ENCODE data around the gene CLDN20. TPM values are rescaled to one million over a fixed set of nuclear protein-coding genes. Genes with fewer than 3 reads are reported as not detected.

CLDN20 gene
- total and polyA plus RNA-seq, 2 experiments from 2014 or later, result 0.56 TPM; not detected in 1

DNA sequence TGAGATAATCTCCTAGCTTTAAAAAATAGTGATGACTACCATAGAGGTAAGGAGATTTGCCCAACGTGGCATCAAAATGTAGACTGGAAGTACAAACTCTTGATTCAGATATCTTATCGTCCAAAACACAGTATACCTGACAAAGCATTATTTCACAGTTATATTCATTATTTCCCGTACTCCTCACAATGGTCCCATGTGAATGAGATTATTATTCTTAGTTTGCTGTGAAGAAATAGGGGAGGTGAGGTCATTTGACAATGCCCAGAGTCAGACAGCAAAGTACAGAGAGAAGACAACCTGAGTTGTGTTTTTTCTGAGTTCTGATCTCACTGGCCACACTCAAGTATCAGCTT, 51.7 kb downstream of the CLDN20 start:
- WGBS (ENCODE audit: low lambda C conversion rate, missing lambda C conversion rate), result 59% methylated on average over 3 of the region's 3 CpGs
- no peak for DNase-seq (ENCODE audit: low spot score)
- TF ChIP-seq EZH2 (IDR thresholded peaks at IDR 0.05; ENCODE audit: borderline replicate concordance), result no peak
- TF ChIP-seq, protein P1, sequence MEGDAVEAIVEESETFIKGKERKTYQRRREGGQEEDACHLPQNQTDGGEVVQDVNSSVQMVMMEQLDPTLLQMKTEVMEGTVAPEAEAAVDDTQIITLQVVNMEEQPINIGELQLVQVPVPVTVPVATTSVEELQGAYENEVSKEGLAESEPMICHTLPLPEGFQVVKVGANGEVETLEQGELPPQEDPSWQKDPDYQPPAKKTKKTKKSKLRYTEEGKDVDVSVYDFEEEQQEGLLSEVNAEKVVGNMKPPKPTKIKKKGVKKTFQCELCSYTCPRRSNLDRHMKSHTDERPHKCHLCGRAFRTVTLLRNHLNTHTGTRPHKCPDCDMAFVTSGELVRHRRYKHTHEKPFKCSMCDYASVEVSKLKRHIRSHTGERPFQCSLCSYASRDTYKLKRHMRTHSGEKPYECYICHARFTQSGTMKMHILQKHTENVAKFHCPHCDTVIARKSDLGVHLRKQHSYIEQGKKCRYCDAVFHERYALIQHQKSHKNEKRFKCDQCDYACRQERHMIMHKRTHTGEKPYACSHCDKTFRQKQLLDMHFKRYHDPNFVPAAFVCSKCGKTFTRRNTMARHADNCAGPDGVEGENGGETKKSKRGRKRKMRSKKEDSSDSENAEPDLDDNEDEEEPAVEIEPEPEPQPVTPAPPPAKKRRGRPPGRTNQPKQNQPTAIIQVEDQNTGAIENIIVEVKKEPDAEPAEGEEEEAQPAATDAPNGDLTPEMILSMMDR (IDR thresholded peaks at IDR 0.05; ENCODE audit: poor library complexity), result no peak
- no peak for TF ChIP-seq EZH2phosphoT487 (IDR thresholded peaks at IDR 0.05; ENCODE audit: low read depth, severe bottlenecking, unreplicated experiment)
- H3K4me1 ChIP-seq (ENCODE audit: insufficient read depth), result peaks cover 4% of the 10 kb centered on the region
- peak overlapping the region; percentile 47 for H3K4me3 ChIP-seq
- H2AFZ ChIP-seq, result peak overlapping the region; percentile 54
- no peaks in the 10 kb centered on the region for H3K9me2 ChIP-seq (replicated peaks; ENCODE audit: insufficient read depth)
- H3K27me3 ChIP-seq, result no peaks in the 10 kb centered on the region
- peak overlapping the region; percentile 69 for H3K4me2 ChIP-seq
- peak overlapping the region; percentile 80 for H3K27ac ChIP-seq
- no peaks in the 10 kb centered on the region for H4K20me1 ChIP-seq (ENCODE audit: insufficient read depth, poor library complexity, severe bottlenecking)
- peaks cover 21% of the 10 kb centered on the region for H3K79me2 ChIP-seq
- no peaks in the 10 kb centered on the region for H3K36me3 ChIP-seq (replicated peaks; ENCODE audit: insufficient read depth, low read depth)
- H3K9me3 ChIP-seq (ENCODE audit: low read depth), result no peaks in the 10 kb centered on the region

DNA sequence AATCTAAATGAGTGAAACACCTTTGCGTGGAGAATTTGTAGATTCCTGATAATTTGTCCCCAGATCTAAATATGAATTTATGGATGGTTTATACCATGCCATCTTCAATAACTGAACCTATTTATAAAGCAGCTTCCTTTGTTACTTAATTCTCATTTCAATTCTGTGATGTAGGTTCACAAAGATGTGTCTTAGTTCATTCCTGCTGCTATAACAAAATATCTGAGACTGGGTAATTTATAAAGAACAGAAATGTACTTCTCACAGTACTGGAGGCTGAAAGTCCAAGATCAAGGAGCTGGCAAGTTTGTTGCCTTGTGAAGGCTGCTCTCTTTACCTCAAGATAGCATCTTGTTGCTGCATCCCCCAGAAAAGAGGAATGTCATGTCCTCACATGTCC, 52.6 kb downstream of the CLDN20 start:
- H3K4me2 ChIP-seq, result no peak overlapping the region
- H3K9me3 ChIP-seq (ENCODE audit: low read depth), result no peaks in the 10 kb centered on the region
- DNase-seq (ENCODE audit: low spot score), result no peak
- no peaks in the 10 kb centered on the region for H3K36me3 ChIP-seq (replicated peaks; ENCODE audit: insufficient read depth, low read depth)
- TF ChIP-seq EZH2phosphoT487 (IDR thresholded peaks at IDR 0.05; ENCODE audit: low read depth, severe bottlenecking, unreplicated experiment), result no peak
- TF ChIP-seq EZH2 (IDR thresholded peaks at IDR 0.05; ENCODE audit: borderline replicate concordance), result no peak
- TF ChIP-seq, protein P1 (IDR thresholded peaks at IDR 0.05; ENCODE audit: poor library complexity), result no peak
- H3K27me3 ChIP-seq, result no peaks in the 10 kb centered on the region
- WGBS (ENCODE audit: low lambda C conversion rate, missing lambda C conversion rate), result 100% methylated on average over 1 of the region's 1 CpG
- no peaks in the 10 kb centered on the region for H3K9me2 ChIP-seq (replicated peaks; ENCODE audit: insufficient read depth)
- H4K20me1 ChIP-seq (ENCODE audit: insufficient read depth, poor library complexity, severe bottlenecking), result no peaks in the 10 kb centered on the region
- no peak overlapping the region for H2AFZ ChIP-seq
- H3K4me3 ChIP-seq, result no peak overlapping the region
- peaks cover 4% of the 10 kb centered on the region for H3K4me1 ChIP-seq (ENCODE audit: insufficient read depth)
- H3K79me2 ChIP-seq, result peaks cover 20% of the 10 kb centered on the region
- H3K27ac ChIP-seq, result no peak overlapping the region

DNA sequence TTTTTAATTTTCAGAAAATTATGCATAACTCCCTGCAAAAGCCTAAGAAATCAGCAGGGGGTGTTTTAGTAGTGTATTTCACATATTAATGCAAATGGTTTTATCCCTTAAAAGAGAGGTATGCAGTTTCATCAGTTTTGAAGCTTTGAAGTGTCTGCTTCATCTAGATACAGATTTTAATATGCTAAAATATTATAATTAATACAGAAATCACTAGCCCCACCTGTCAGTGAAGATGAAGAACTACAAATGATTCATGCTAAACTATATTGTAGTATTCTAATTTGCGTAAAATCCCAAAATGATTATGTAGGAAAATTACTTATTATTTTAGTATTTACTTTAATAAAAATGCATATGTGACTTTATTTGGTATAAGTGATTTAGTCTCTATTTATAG, 53.4 kb downstream of the CLDN20 start:
- Histone ChIP-seq H3K36me3 (replicated peaks; ENCODE audit: insufficient read depth, low read depth) (no peaks in the 10 kb centered on the region), H3K27ac (no peak overlapping the region), H3K4me2 (no peak overlapping the region), H4K20me1 (ENCODE audit: insufficient read depth, poor library complexity, severe bottlenecking) (no peaks in the 10 kb centered on the region), H2AFZ (no peak overlapping the region), H3K9me2 (replicated peaks; ENCODE audit: insufficient read depth) (no peaks in the 10 kb centered on the region), H3K4me1 (ENCODE audit: insufficient read depth) (peaks cover 4% of the 10 kb centered on the region), H3K4me3 (no peak overlapping the region), H3K27me3 (no peaks in the 10 kb centered on the region), H3K9me3 (ENCODE audit: low read depth) (no peaks in the 10 kb centered on the region), H3K79me2 (peaks cover 17% of the 10 kb centered on the region)
- TF ChIP-seq EZH2 (IDR thresholded peaks at IDR 0.05; ENCODE audit: borderline replicate concordance) (no peak), EZH2phosphoT487 (IDR thresholded peaks at IDR 0.05; ENCODE audit: low read depth, severe bottlenecking, unreplicated experiment) (no peak)
- TF ChIP-seq, protein P1 (IDR thresholded peaks at IDR 0.05; ENCODE audit: poor library complexity), result peak; percentile 14
- no peak for DNase-seq (ENCODE audit: low spot score)
- 91% methylated on average over 1 of the region's 1 CpG for WGBS (ENCODE audit: low lambda C conversion rate, missing lambda C conversion rate)

DNA sequence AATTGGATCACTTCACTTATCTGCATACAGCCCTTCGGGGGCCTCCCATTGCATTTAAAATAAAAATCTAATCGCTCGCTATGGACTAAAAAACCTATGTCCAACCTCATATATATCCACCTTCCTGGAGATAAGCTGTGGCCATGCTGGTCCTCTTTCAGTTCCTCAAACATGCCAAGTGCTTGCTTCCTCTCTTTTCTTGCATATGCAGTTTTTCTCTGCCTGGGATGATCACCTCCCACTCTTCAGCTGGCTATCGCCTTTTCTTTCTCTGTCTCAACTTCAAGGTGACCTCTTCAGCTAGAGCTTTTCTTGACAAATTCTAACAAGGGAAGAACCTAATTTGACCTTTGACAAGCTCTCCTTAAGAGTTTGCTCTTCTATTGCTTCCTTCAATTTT, 56.1 kb downstream of the CLDN20 start:
- no peaks in the 10 kb centered on the region for H3K79me2 ChIP-seq
- no peak overlapping the region for H2AFZ ChIP-seq
- H4K20me1 ChIP-seq (ENCODE audit: insufficient read depth, poor library complexity, severe bottlenecking), result no peaks in the 10 kb centered on the region
- H3K4me1 ChIP-seq (ENCODE audit: insufficient read depth), result no peaks in the 10 kb centered on the region
- no peak overlapping the region for H3K27ac ChIP-seq
- no peaks in the 10 kb centered on the region for H3K36me3 ChIP-seq (replicated peaks; ENCODE audit: insufficient read depth, low read depth)
- no peaks in the 10 kb centered on the region for H3K9me2 ChIP-seq (replicated peaks; ENCODE audit: insufficient read depth)
- TF ChIP-seq EZH2 (IDR thresholded peaks at IDR 0.05; ENCODE audit: borderline replicate concordance), result no peak
- TF ChIP-seq, protein P1 (IDR thresholded peaks at IDR 0.05; ENCODE audit: poor library complexity), result no peak
- TF ChIP-seq EZH2phosphoT487 (IDR thresholded peaks at IDR 0.05; ENCODE audit: low read depth, severe bottlenecking, unreplicated experiment), result no peak
- H3K27me3 ChIP-seq, result no peaks in the 10 kb centered on the region
- no peak for DNase-seq (ENCODE audit: low spot score)
- no peak overlapping the region for H3K4me3 ChIP-seq
- no peak overlapping the region for H3K4me2 ChIP-seq
- H3K9me3 ChIP-seq (ENCODE audit: low read depth), result no peaks in the 10 kb centered on the region
- WGBS (ENCODE audit: low lambda C conversion rate, missing lambda C conversion rate), result 96% methylated on average over 4 of the region's 4 CpGs

Measured in hepatocyte (in vitro differentiated cells).